Medulla oblongata (tissue), 1 donor: ENCODE results near the gene FAM83B.
"Not testable (repeated sequence)": the region's sequence is repeated elsewhere in the genome, so short reads cannot be mapped to it uniquely, and the experiment has no call there.

ENCODE experiments used
- DNase-seq: peaks from one replicate; pipeline ENCODE4 v3.0.0-alpha.2; 2015; ENCODE audit errors: extremely low spot score

FAM83B gene, protein sequence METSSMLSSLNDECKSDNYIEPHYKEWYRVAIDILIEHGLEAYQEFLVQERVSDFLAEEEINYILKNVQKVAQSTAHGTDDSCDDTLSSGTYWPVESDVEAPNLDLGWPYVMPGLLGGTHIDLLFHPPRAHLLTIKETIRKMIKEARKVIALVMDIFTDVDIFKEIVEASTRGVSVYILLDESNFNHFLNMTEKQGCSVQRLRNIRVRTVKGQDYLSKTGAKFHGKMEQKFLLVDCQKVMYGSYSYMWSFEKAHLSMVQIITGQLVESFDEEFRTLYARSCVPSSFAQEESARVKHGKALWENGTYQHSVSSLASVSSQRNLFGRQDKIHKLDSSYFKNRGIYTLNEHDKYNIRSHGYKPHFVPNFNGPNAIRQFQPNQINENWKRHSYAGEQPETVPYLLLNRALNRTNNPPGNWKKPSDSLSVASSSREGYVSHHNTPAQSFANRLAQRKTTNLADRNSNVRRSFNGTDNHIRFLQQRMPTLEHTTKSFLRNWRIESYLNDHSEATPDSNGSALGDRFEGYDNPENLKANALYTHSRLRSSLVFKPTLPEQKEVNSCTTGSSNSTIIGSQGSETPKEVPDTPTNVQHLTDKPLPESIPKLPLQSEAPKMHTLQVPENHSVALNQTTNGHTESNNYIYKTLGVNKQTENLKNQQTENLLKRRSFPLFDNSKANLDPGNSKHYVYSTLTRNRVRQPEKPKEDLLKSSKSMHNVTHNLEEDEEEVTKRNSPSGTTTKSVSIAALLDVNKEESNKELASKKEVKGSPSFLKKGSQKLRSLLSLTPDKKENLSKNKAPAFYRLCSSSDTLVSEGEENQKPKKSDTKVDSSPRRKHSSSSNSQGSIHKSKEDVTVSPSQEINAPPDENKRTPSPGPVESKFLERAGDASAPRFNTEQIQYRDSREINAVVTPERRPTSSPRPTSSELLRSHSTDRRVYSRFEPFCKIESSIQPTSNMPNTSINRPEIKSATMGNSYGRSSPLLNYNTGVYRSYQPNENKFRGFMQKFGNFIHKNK

GRCh38 chr6:54846243-54846856 is at the start of gene FAM83B:
Gene FAM83B, plus strand, starts transcription at chr6:54846771. Its CDS starts 23,476 bp downstream, at chr6:54870247.
- DNase-seq, result no peak

- not testable (repeated sequence) for DNase-seq
Observed at GRCh38 chr6:54796918-54797317, 49.7 kb upstream of the FAM83B start.

GRCh38 chr6:54800050-54800600 is 46.4 kb upstream of the FAM83B start:
- DNase-seq, result no peak

DNA sequence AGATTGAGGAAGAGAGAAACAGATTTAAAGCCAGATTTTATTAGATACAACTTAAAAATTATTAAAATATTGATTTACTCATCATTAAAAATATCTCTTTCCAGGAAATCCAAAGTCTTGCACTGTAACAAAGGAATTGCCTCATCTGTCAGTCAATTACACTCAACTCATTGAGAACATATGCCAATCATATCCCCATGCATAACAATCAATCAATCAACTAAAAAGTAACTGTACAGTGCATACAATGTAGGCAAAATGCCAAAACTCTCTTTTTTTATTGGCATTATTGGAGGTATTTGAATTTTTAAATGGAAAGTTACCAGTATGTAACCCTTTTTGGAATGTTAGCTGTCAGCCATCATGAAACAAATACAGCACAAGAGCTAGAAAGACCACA is 45.3 kb upstream of the FAM83B start:
- no peak for DNase-seq

- DNase-seq, result no peak
Observed at GRCh38 chr6:54801669-54802068, 44.9 kb upstream of the FAM83B start.

- no peak for DNase-seq
Observed at GRCh38 chr6:54802775-54803634, 43.6 kb upstream of the FAM83B start.

- no peak for DNase-seq
Observed at GRCh38 chr6:54805077-54805476, 41.5 kb upstream of the FAM83B start.

- no peak for DNase-seq
Observed at GRCh38 chr6:54810147-54810546, 36.4 kb upstream of the FAM83B start.

DNA sequence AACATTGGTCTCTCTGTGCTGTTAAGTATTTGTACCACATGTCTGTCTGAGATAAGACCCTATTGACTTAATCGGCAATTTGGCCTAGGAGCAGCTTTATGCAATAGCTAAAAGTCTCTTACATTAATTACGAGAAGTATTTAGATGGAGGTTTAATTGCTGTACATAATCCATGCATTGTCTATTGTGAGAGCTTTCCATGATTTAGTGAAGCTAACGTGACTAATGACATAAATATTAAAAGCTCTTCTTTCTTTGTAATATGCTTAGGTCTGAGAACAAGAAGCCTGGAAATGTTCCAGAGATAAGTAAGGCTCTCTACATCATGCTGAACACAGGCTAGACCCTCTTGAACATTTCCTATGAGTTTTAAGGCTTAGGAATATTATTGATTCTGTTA is 32.7 kb upstream of the FAM83B start:
- no peak for DNase-seq

GRCh38 chr6:54817236-54817635 is 29.3 kb upstream of the FAM83B start:
- DNase-seq, result no peak

- DNase-seq, result no peak
Observed at GRCh38 chr6:54817834-54818233, 28.7 kb upstream of the FAM83B start.

DNA sequence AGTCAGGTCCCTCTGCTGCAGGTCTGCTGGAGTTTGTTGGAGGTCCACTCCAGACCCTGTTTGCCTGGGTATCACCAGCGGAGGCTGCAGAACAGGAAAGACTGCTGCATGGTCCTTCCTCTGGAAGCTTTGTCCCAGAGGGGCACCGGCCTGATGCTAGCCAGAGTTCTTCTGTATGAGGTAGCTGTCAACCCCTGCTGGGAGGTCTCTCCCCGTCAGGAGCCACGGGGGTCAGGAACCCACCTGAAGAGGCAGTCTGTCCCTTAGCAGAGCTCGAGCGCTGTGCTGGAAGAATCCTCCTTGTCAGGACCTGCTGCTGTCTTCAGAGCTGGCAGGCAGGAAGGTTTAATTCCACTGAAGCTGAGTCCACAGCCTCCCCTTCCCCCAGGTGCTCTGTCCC is 22.3 kb upstream of the FAM83B start:
- not testable (repeated sequence) for DNase-seq

DNA sequence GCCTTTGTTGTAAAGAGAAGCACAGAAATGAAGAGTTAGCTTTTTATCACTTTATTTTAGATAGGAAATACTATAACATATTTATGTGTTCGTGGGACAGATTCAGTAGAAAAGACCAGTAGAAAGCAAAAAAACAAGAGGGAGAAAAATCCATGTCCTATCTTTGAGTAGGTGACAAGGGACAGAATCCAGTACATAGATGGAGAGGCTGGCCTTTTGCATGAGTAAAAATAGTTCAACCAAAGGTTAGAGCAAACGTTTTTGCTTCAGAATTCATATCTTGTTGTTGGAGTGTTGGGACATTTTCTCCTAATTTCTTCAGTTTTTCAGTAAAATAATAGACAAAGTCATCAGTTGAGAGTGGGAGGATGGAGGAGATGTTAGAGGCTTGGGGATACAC is 19.6 kb upstream of the FAM83B start:
- no peak for DNase-seq

DNA sequence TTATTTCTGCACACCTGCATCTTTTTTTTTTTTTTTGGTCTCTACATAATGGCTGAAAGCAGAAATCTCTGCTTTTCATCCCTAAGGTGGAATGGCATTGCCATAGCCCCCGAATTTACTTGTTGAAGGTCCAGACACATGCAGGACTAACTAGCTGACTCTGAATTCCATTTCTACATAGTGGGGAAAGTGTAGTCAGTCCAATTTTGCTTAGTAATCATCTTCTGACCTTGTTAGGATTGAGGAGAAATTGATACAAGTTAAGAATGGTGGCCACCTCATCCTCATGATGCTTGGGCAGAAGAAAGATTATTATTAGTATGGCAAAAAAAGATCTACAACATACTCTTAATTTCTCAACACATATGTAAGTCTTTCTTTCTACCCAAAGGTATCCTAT is 16.4 kb upstream of the FAM83B start:
- no peak for DNase-seq

GRCh38 chr6:54835176-54835575 is 11.4 kb upstream of the FAM83B start:
- DNase-seq, result no peak

- no peak for DNase-seq
Observed at GRCh38 chr6:54846857-54847674, 495 bp downstream of the FAM83B start.

GRCh38 chr6:54847799-54848597 is 1.4 kb downstream of the FAM83B start:
- DNase-seq, result no peak

- no peak for DNase-seq
Observed at GRCh38 chr6:54850114-54850513, 3.5 kb downstream of the FAM83B start.

GRCh38 chr6:54856129-54856528 is 9.6 kb downstream of the FAM83B start:
- DNase-seq, result no peak
